Measurements from ENCODE around the gene CD160. TPM values are rescaled to one million over a fixed set of nuclear protein-coding genes. Genes with fewer than 3 reads are reported as not detected.
A peak's percentile ranks its signal among the peaks of the same experiment; 100 is the strongest.

Gene CD160
- total and polyA plus RNA-seq, 8 donors, result 0.02 to 0.15 (median 0.12) TPM; not detected in 5

DNA sequence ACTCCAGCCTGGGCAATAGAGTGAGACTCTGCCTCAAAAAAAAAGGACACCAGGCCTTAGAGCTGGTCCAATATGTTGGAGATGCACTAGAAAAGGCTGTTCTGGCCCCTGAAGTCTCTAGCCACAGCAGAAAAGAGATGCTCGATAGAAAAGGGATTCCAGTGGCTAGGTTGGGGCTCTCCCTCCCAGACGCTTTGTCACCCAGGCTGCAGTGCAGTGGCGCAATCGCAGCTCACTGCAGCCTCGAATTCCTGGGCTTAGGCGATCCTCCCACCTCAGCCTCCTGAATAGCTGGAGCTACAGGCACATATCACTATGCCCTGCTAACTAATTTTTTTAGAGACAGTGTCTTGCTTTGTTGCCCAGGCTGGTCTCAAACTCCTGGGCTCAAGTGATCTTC, 30.4 kb upstream of the CD160 start:
- ATAC-seq (no peak), FAIRE-seq (no peak), DNase-seq (no peak)
- H3K4me3 ChIP-seq, result no peak overlapping the region
- no peaks in the 10 kb centered on the region for H3K36me3 ChIP-seq
- H3K27ac ChIP-seq, result no peak overlapping the region
- TF ChIP-seq CTCF (IDR thresholded peaks at IDR 0.05), result no peak
- whole genome bisulfite sequencing, 2 donors, result 94 to 95% methylated on average over 6 of the region's 6 CpGs
- H3K27me3 ChIP-seq, result no peaks in the 10 kb centered on the region
- intact Hi-C loops (cut with DNase I), result no loop called here
- H3K4me1 ChIP-seq, result peaks cover 23 to 34% (median 32%) of the 10 kb centered on the region in 3 donors
- no peaks in the 10 kb centered on the region for H3K9me3 ChIP-seq

DNA sequence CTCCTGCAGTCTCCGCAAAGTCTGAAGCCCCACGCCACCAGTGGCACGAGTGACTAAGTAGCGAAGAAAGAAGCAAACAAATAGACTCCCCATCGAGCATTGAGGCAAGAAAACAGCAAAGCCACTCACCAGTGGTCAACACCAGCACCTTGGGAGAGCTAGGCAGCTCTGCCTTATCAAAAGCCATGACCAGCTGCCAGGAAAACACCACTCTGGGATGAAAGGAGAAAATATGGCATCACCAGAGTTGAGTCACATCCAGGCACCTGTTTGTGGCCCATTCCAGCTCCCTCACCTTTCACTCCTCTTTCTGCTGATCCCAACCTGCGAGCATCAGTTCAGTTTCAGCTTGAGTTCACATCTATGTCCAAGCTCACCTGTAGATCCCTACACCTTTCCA, 29.4 kb upstream of the CD160 start:
- Histone ChIP-seq H3K36me3 (no peaks in the 10 kb centered on the region), H3K4me1 (peaks cover 23 to 43% (median 34%) of the 10 kb centered on the region in 3 donors), H3K9me3 (no peaks in the 10 kb centered on the region), H3K4me3 (no peak overlapping the region), H3K27me3 (no peaks in the 10 kb centered on the region), H3K27ac (peak overlapping the region in 2 of 4 donors; percentile 31 to 54)
- ATAC-seq (peak; percentile 40 to 55 (median 46)), FAIRE-seq (no peak), DNase-seq (peak in 1 of 6 donors; percentile 36)
- no peak for TF ChIP-seq CTCF (IDR thresholded peaks at IDR 0.05)
- intact Hi-C loops (cut with DNase I), result no loop called here
- WGBS, 2 donors, result 85 to 88% methylated on average over 6 of the region's 6 CpGs

GRCh38 chr1:145690587-145691558, 28.4 kb upstream of the CD160 start:
- Histone ChIP-seq H3K9me3 (no peaks in the 10 kb centered on the region), H3K4me1 (peaks cover 29 to 50% (median 42%) of the 10 kb centered on the region in 3 donors), H3K36me3 (no peaks in the 10 kb centered on the region), H3K27me3 (no peaks in the 10 kb centered on the region), H3K4me3 (no peak overlapping the region), H3K27ac (peak overlapping the region in 3 of 4 donors; percentile 5 to 54 (median 37))
- WGBS, 2 donors, result 35 to 38% methylated on average over 5 of the region's 5 CpGs
- FAIRE-seq (no peak), ATAC-seq (peak in 3 of 4 donors; percentile 64 to 76 (median 76)), DNase-seq (no peak)
- intact Hi-C loops (cut with DNase I), result no loop called here
- no peak for TF ChIP-seq CTCF (IDR thresholded peaks at IDR 0.05)

DNA sequence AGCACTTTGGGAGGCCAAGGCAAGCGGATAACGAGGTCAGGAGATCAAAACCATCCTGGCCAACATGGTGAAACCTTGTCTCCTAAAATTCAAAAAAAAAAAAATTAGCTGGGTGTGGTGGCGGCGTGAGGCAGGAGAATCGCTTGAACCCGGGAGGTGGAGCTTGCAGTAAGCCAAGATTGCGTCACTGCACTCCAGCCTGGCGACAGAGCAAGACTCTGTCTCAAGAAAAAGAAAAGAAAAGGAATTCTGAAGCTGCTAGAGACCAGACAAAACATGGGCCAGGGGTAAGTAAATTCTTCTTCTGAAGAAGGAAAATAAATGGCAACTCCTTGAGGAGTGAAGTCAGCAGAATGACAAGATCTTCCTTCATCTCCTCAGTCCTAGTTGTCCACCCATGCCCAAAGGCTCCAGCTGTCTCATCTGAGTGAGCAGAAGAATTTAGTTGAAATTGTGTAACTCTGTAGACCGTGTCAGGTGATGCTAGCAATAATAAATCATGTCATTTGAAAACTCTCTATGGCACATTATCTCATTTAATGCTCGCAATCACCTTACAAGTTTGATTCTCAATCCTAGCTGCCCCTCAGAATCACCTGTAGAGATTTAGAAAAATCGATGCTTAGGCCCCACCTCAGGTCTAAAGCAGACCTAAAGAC, 26.4 kb upstream of the CD160 start:
- intact Hi-C loops (cut with DNase I), result no loop called here
- DNase-seq (no peak), FAIRE-seq (no peak), ATAC-seq (no peak)
- Histone ChIP-seq H3K9me3 (no peaks in the 10 kb centered on the region), H3K4me3 (no peak overlapping the region), H3K27ac (peak overlapping the region in 1 of 4 donors; percentile 53), H3K36me3 (no peaks in the 10 kb centered on the region), H3K4me1 (peaks cover 29 to 54% (median 49%) of the 10 kb centered on the region in 3 donors), H3K27me3 (no peaks in the 10 kb centered on the region)
- 79 to 82% methylated on average over 11 of the region's 11 CpGs for WGBS, 2 donors
- TF ChIP-seq CTCF (IDR thresholded peaks at IDR 0.05), result no peak

Data from pancreas (tissue), 10 donors.